HFFc6 (cell line): ENCODE data around the gene KCNMA1. TPM values are rescaled to one million over a fixed set of nuclear protein-coding genes. Genes with fewer than 3 reads are reported as not detected.
"Not testable (repeated sequence)": the region's sequence is repeated elsewhere in the genome, so short reads cannot be mapped to it uniquely, and the experiment has no call there.

ENCODE experiments used
- DNase-seq: peaks from one replicate; pipeline ENCODE4 v3.0.0-alpha.2; 2018
- H3K27ac Mint-ChIP-seq: 2 replicates; pipeline ENCODE4 v1.8.0; 2020; ENCODE audit warnings: mild to moderate bottlenecking, mixed read lengths
- H3K27me3 Mint-ChIP-seq: 2 replicates; pipeline ENCODE4 v1.8.0; 2021; ENCODE audit warnings: mild to moderate bottlenecking, moderate library complexity, mixed read lengths; ENCODE audit not compliant: insufficient read depth
- H3K36me3 Mint-ChIP-seq: 2 replicates; pipeline ENCODE4 v1.8.0; 2021; ENCODE audit warnings: low read depth, mixed read lengths
- H3K4me1 Mint-ChIP-seq: 2 replicates; pipeline ENCODE4 v1.8.0; 2020; ENCODE audit warnings: low read depth, mixed read lengths
- H3K4me3 Mint-ChIP-seq: 2 replicates; pipeline ENCODE4 v1.8.0; 2020; ENCODE audit warnings: mild to moderate bottlenecking, moderate library complexity, mixed read lengths
- H3K9me3 Mint-ChIP-seq: 2 replicates; pipeline ENCODE4 v1.8.0; 2020; ENCODE audit warnings: mild to moderate bottlenecking, mixed read lengths
- CTCF ChIP-seq: fragments of 200-600 bp; sonication (generic); IDR thresholded peaks from 2 replicates; pipeline ENCODE4 v1.5.0; 2021; ENCODE audit warnings: antibody characterized with exemption, mild to moderate bottlenecking
- total RNA-seq, 6 experiments: library from RNA; stranded (reverse); fragmentation: NEBNext Ultra II Directional; extraction: Animal tissue kit (Norgen Biotek cat#: 25700); gene quantifications; 2 replicates in 1 of 6; 3 replicates in 5 of 6; pipeline ENCODE4 v1.2.3, GENCODE V29; 2021

Gene KCNMA1
- total RNA-seq, 6 experiments from 2014 or later = 87.1 to 191 (median 93.5) TPM

GRCh38 chr10:77417806-77418640, 219.6 kb downstream of the KCNMA1 start:
- H3K4me3 Mint-ChIP-seq = peak overlapping the region; percentile 27
- H3K9me3 Mint-ChIP-seq = no peaks in the 10 kb centered on the region
- peaks cover 9% of the 10 kb centered on the region; the same call in 1 of the 2 replicates for H3K36me3 Mint-ChIP-seq
- peak overlapping the region; percentile 99 for H3K27ac Mint-ChIP-seq
- H3K27me3 Mint-ChIP-seq = no peaks in the 10 kb centered on the region
- H3K4me1 Mint-ChIP-seq = peaks cover 90% of the 10 kb centered on the region
- no peak for TF ChIP-seq CTCF
- no peak for DNase-seq

- peak overlapping the region; percentile 76 for H3K4me3 Mint-ChIP-seq
- H3K27me3 Mint-ChIP-seq = no peaks in the 10 kb centered on the region
- H3K4me1 Mint-ChIP-seq = peaks cover 83% of the 10 kb centered on the region
- no peak for TF ChIP-seq CTCF
- peak overlapping the region; percentile 99 for H3K27ac Mint-ChIP-seq
- H3K9me3 Mint-ChIP-seq = no peaks in the 10 kb centered on the region
- DNase-seq = no peak
- H3K36me3 Mint-ChIP-seq = peaks cover 5% of the 10 kb centered on the region; the same call in 1 of the 2 replicates
These were observed 220.2 kb downstream of the KCNMA1 start for GRCh38 chr10:77417359-77417758.

- Mint-ChIP-seq H3K27ac (peak overlapping the region; percentile 99), H3K36me3 (no peaks in the 10 kb centered on the region; the same call in 1 of the 2 replicates), H3K9me3 (no peaks in the 10 kb centered on the region), H3K27me3 (no peaks in the 10 kb centered on the region), H3K4me1 (peaks cover 75% of the 10 kb centered on the region), H3K4me3 (peak overlapping the region; percentile 76)
- no peak for TF ChIP-seq CTCF
- peak; percentile 96 for DNase-seq
These were observed 221.1 kb downstream of the KCNMA1 start for GRCh38 chr10:77416311-77417135.

GRCh38 chr10:77415313-77415960, 222.2 kb downstream of the KCNMA1 start:
- Mint-ChIP-seq H3K27ac (peak overlapping the region; percentile 99), H3K4me3 (peak overlapping the region; percentile 76), H3K9me3 (no peaks in the 10 kb centered on the region), H3K36me3 (no peaks in the 10 kb centered on the region), H3K27me3 (no peaks in the 10 kb centered on the region), H3K4me1 (peaks cover 74% of the 10 kb centered on the region)
- no peak for DNase-seq
- TF ChIP-seq CTCF = no peak

GRCh38 chr10:77413231-77413630, 224.4 kb downstream of the KCNMA1 start:
- DNase-seq = no peak
- peak overlapping the region; percentile 42 for H3K27ac Mint-ChIP-seq

GRCh38 chr10:77412573-77413133, 225.0 kb downstream of the KCNMA1 start:
- not testable (repeated sequence) for H3K36me3 Mint-ChIP-seq, H3K27me3 Mint-ChIP-seq, H3K9me3 Mint-ChIP-seq, DNase-seq, H3K4me3 Mint-ChIP-seq
- H3K4me1 Mint-ChIP-seq = peaks cover 83% of the 10 kb centered on the region
- peak overlapping the region; percentile 42 for H3K27ac Mint-ChIP-seq

More at GRCh38 chr10:77413231-77413630, 224.4 kb downstream of the KCNMA1 start:
- Mint-ChIP-seq H3K36me3 (peaks cover 3% of the 10 kb centered on the region; the same call in 1 of the 2 replicates), H3K9me3 (no peaks in the 10 kb centered on the region), H3K4me1 (peaks cover 83% of the 10 kb centered on the region), H3K4me3 (no peak overlapping the region), H3K27me3 (no peaks in the 10 kb centered on the region)
- TF ChIP-seq CTCF = no peak
